Stimulated activated CD8-positive, alpha-beta memory T cell treated with anti-CD3 and anti-CD28 coated beads, Interleukin-15, amount 100 ng/mL, for 1 hour (primary cell): Measurements from ENCODE around the gene OPRD1.
"Not testable (repeated sequence)": the region's sequence is repeated elsewhere in the genome, so short reads cannot be mapped to it uniquely, and the experiment has no call there.

Experiments
- DNase-seq: peaks from one replicate; pipeline ENCODE4 v3.0.0-alpha.2; 2020; ENCODE audit warnings: low read depth

Gene OPRD1

GRCh38 chr1:28811766-28812668, at the start of gene OPRD1:
Gene OPRD1 (plus strand): TSS chr1:28812170. CDS start chr1:28812384, 214 bp downstream.
- DNase-seq, result no peak

- DNase-seq, result no peak
Measured at GRCh38 chr1:28766532-28767183, 45.3 kb upstream of the OPRD1 start.

GRCh38 chr1:28770601-28771165, 41.3 kb upstream of the OPRD1 start:
- no peak for DNase-seq

- DNase-seq, result not testable (repeated sequence)
Measured at GRCh38 chr1:28771921-28772320, 40.0 kb upstream of the OPRD1 start.

- DNase-seq, result no peak
Measured at GRCh38 chr1:28773105-28773504, 38.9 kb upstream of the OPRD1 start.

GRCh38 chr1:28775121-28775942, 36.6 kb upstream of the OPRD1 start:
- peak; percentile 21 for DNase-seq

- no peak for DNase-seq
Measured at GRCh38 chr1:28776341-28776740, 35.6 kb upstream of the OPRD1 start.

- no peak for DNase-seq
Measured at GRCh38 chr1:28778021-28778420, 33.9 kb upstream of the OPRD1 start.

- no peak for DNase-seq
Measured at GRCh38 chr1:28779751-28780408, 32.1 kb upstream of the OPRD1 start.

GRCh38 chr1:28781305-28781704, 30.7 kb upstream of the OPRD1 start:
- DNase-seq, result no peak

- DNase-seq, result no peak
Measured at GRCh38 chr1:28782011-28782410, 30.0 kb upstream of the OPRD1 start.

- DNase-seq, result no peak
Measured at GRCh38 chr1:28783363-28783762, 28.6 kb upstream of the OPRD1 start.

GRCh38 chr1:28789412-28789811, 22.6 kb upstream of the OPRD1 start:
- DNase-seq, result no peak

- no peak for DNase-seq
Measured at GRCh38 chr1:28789816-28790215, 22.2 kb upstream of the OPRD1 start.

GRCh38 chr1:28790377-28791035, 21.5 kb upstream of the OPRD1 start:
- no peak for DNase-seq

GRCh38 chr1:28791929-28792328, 20.0 kb upstream of the OPRD1 start:
- not testable (repeated sequence) for DNase-seq

GRCh38 chr1:28792644-28793121, 19.3 kb upstream of the OPRD1 start:
- DNase-seq, result no peak

- DNase-seq, result not testable (repeated sequence)
Measured at GRCh38 chr1:28794582-28794981, 17.4 kb upstream of the OPRD1 start.

GRCh38 chr1:28796352-28797211, 15.4 kb upstream of the OPRD1 start:
- no peak for DNase-seq

- DNase-seq, result no peak
Measured at GRCh38 chr1:28800324-28800723, 11.6 kb upstream of the OPRD1 start.
